ENCODE results near the gene MST1.

The MST1 gene

DNA sequence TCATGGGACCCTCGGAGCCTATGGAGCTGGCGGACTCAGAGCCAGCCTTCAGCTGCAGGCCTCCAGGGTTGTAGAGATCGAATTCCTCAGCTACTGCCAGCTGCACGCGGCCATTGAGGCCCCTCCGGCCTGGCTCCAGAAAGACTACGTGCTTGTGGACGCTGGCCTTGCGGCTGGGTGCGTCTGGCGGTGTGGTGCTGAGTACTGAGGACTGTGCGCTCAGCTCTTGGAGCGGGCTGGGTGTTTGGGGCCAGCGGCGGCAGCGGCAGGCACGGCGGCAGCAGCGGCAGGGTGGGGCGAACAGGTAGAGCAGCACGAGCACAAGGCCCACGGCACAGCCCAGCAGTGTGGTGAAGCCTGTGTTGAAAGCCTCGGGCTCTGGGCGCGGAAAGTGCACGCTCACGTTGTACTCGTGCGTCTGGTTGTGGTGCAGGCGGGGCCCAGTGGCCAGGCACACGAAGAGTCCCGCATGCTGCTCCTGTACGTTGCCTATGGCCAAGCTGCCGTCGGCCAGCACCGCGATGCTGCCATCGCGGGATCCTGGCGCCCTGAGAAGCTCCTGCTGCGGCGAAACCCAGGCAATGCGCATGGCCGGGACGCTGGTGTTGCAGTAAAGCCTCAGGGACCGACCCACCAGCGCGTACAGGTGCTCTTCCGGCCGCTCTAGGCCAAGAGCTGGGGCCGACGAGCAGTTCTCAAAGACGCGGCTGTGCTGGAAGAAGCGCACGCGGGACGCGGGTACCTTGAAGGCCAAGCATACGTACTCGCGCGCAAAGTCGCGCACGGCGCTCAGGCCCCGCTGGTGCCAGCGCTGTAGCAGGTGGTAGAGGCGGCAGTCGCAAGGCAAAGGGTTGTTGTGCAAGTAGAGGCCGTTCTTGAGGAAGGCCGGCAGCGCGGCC, 28.9 kb upstream of the MST1 start:
- DNase-seq: no peak

DNA sequence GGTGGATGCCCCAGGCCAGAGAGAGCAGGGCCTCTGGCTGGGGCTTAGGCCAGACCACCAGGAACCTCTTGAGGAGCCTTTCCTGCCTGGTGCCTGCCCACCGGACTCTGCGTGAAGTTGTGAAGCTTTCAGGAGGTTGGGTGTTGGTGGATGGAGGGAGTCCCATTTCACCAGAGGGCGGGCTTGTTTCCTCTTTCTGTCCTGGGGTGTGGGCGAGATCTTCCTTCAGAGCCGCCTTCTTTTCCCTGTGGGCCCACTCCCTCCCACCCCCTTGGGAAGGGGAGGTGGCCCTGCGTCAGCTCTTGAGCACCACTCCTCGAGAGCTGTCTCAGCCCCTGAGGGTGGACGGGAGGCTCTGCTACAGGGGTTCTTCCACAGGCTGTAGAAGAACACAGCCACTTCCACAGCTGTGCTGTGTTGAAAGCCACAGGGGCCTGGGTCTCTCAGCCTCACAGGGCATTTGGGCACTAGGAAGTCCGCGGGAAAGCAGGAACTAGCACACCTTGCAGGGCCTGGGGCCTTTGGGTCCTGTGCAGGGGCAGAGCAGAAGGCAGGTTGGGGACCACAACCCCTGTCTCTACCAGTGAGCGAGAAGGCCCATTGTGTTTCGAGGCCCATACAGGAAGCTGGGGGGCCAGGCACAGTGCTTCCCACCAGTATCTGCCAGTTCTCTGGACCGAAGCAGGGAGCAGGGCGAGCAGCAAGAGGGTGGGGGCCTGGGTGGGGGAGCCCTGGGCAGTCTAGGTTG, 28.1 kb upstream of the MST1 start:
- DNase-seq: no peak

DNA sequence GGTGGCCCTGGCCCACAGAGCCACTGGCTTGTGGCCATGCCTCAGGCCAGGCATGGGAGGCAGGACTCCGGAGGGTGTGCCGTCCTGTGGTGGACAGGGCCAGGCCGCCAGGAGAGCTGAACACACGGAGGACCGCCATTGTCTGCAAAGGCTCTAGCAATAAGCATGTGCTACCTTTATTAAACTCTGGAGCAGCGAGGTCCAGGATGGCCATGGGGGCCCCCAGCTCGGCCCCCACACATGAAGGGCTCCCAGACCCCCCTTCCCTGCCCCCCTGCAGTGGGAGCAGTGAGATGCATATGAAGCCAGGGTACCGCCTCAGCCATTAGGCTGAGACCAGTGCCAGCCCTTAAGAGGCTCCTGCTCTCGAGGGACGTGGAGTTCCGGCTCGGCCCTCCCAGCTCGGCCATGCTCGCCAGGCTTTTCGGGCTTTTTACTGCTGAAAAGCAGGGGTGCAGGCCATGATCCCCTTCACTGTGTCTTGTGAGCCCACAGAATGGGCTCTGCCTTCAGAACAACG, 27.5 kb upstream of the MST1 start:
- DNase-seq: no peak

DNA sequence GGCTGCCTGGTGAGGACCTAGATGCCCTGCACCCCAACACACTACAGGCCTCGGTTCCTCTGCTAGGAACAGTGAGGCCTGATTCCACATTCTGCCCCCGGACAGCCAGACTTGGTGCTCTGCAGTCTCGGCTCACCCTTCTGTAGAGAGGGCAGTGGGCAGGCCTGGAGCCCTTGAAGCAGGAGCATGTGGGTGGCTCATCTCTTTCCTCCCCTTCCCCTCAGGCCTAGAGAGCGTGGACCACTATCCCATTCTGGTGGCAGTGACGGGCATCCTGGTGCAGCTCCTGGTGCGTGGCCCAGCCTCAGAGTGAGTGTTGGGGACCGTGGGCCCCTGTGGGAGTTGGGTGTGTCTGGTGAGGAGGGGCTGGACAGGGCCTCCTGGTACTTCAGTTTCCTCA, 26.9 kb upstream of the MST1 start:
- DNase-seq: no peak

DNA sequence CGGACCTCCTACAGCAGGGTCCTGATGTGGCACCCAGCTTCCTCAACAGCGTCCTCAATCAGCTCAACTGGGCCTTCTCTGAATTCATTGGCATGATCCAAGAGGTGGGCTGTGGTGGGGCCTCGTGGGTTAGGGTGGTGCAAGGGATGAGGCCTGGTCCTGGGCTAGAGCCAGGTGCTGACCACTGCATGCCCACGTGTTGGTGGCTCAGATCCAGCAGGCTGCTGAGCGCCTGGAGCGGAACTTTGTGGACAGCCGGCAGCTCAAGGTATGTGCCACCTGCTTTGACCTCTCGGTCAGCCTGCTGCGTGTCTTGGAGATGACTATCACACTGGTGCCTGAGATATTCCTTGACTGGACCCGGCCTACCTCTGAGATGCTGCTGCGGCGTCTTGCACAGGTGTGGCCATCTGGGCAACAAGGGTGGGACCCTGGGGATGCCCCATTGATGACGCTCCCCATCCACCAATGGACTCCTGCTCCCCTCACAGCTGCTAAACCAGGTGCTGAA, 26.4 kb upstream of the MST1 start:
- no peak for DNase-seq

DNA sequence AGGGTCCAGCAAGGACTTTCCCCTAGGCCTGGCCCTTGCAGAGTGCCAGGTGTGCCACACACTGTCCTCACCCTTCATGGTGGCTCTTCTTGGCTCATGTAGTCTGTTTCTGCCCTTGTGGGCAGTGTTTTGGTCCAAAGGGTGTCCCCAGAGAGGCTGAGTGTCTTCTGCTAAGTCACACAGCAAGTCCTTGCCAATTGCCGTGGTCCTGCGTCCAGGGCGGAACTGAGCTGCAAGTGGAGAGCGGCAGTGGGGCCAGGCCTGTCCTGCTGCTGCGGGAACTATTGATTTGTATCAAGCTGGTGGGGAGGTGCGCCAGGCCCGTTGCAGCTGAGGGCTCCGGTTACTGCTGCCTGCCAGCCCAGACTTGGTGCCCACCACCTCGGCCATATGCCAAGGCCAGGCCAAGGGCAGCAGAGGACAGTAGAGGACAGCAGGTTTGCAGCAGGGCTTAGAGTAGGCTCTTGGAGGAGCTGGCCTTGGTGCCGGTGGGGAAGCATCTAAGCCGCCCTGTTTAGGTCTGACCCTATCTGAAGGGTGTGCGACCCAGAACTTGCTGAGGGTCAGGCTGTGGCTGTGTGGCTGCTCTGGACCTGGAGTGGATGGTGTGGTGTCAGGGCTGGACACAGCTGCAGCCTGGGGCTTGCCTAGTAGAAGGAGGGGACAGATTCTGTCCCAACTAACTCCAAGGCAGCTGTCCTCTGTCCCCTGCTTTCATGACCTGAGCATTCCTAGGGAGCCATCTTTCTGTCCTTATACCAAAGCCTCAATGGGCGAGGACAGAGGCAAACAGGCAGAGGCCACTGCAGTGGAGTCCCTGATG, 25.7 kb upstream of the MST1 start:
- DNase-seq: no peak

DNA sequence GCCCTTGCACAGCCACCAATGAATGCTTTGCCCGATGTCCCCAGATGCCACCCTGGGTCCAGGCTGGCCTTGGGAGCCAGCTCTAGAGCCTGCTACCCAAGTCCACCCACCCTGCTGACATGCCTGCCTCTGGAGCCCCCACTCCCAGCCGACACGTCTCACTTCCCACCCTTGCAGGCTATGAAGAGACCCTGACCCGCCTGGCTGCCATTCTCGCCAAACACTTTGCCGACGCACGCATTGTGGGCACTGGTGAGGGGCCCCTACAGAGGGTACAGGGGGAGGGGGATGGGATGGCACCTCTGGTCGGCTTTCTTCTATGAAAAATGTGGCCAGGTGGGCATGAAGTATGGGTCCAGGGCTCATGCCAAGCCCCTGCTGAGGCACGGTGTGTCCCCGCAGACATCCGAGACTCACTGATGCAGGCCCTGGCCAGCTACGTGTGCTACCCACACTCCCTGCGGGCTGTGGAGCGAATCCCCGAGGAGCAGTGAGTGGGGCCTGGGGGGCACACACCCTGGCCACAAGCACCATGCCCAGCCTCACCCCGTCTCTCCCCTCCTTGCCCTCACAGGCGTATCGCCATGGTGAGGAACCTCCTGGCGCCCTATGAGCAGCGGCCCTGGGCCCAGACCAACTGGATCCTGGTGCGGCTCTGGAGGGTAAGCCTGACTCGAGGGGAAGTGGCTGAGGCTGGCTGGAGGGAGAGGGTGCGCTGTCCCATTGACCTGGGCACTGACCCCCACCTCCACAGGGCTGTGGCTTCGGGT, 24.2 kb upstream of the MST1 start:
- no peak for DNase-seq

DNA sequence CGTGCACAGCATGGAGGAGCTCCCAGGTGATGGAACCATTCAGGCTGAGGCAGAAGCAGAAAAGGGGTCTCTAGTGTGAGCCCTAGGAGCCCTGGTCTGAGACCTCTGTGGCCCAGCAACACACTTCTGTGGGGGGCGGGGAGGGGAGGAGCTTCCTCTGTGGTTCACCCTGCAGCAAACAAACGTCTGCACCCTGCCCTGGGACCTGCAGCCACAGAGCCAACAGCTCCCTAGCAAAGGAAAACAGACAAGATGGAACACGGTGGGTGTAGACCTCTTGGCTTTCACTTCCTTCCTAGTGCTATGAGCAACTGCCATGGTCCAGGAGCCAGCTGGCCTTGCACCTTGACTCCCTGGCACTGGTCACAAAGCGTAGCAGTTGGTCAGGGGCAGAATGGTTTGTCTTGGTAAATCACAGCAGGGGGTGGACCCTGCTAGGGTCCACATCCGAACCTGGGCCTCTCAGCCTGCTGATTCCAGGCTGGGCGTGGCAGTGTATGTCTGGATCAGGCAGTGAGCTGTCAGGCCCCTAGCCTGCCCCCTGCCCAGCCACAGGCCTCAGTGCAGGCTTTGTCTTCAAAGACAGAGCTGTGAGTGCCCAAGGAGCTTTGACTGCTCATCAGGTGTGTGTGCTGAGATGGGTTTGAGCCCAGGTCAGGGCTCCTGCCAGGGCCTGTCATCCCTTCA, 23.5 kb upstream of the MST1 start:
- no peak for DNase-seq

DNA sequence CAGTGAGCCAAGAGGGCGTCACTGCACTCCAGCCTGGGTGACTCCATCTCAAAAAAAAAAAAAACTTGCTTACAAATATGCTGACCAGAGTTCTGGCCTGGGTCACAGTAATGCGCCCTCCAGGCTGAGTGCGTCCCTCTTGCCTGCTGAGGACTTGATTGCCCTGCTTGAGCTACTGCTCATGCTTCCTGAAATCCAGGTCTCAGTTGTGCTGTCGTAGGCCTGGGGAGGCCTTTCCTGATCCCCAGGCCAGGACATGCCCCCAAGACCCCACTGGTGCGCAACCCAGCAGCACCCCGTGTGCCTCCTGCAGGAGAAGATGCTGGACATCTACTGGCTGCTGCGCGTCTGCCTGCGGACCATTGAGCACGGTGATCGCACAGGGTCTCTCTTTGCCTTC, 22.9 kb upstream of the MST1 start:
- no peak for DNase-seq

DNA sequence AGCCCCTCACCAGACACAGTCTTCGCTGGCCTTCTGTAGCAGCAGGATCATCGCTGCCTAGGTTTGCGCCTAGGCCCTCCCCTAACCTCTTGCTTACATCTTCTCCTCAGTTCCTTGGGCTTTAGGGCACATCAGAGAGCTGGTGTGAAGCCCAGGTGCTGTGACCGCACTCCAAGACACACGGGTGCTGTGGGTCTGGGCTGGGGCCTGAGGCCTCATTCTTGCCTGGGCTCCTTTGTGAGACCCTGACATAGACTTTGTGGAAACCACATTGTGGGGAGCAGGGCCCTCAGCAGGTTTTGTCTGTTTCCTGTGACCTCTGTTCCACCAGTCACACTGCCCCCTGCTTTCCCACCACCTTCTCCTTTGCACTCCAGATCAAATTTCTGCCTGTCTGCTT, 22.2 kb upstream of the MST1 start:
- DNase-seq: no peak

DNA sequence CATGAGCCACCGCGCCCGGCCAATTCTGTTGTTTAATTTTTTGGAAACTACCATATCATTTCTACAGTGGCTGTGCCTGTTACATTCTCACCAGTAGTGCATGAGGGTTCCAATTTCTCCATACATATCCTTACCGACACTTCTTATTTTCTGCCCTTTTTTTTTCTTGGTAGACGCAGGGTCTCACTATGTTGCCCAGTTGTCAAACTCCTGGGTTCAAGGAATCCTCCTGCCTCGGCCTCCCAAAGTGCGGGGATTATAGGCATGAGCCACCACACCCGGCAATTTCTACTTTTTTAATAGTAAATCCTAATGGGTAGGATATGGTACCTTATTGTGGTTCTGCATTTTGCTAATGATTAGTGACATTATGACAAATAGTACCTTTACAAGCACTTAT, 20.6 kb upstream of the MST1 start:
- DNase-seq: no peak

DNA sequence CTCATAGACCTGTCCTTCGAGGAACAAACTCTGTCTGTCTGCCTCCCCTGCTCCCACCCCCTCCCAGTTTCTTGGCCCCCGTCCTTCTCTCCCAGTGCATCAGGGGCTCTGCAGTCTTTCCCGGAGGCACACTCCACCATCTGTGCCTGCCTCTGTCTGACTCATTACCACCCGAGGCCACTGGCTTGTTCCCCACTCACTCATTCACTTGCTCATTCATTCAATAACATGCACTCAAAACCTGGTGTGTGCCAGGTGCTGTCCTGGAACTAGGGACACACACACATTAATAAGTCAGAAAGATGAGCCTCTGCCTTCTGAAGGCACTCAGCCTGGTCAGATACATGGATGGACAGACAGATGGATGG, 17.8 kb upstream of the MST1 start:
- no peak for DNase-seq

DNA sequence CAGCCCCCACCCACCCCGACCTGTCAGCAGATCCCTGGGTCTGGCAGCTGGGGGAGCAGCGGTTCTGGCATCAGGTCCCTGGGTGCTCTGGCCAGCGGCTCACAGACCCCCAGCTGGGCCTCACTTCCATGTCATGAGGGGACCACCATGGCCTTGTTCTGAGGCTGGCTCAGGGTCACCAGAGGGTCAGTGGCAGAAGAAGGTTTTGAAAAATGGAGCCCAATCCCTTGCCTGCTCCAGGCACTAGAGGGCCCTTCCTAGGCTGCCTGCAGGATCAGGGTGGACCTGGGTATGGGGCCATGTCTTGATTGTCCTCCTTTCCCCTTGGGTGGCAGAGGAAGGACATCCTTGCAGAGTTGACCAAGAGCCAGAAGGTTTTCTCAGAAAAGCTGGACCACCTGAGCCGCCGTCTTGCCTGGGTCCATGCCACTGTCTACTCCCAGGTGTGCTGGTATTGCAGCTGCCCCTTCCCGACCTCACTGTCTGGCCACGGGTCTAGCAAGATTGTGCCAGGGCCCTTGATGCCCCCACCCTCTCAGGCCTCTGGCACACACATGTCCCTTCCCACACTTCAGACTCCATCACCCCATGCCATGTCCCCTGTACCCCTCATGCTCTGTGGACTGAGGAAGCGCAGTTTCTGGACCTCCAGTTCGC, 17.3 kb upstream of the MST1 start:
- DNase-seq: no peak

DNA sequence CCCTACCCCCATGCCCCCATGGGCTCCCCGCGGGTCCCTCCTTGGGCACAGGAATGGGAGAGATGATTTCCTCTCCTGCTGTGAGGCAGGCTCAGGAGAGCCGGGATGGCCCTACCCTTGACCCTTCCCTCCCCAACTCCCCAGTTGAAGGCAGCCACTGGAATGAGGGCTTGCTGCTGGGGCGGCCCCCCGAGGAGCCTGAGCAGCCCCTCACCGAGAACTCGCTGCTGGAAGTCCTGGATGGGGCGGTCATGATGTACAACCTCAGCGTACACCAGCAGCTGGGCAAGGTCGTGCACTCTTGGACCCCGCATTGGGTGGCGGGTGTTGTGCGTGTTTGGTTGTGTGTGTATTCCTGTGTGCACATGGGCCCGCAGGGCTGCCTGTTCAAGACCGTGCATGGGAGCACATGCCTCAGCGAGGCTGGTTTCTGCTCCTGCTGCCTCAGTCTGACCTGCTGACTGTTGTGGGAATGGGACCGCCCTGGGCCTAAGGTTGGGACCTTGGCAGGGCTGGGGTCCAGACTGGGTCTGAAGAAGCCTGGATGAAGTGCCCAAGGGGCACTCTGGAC, 16.2 kb upstream of the MST1 start:
- DNase-seq: no peak

DNA sequence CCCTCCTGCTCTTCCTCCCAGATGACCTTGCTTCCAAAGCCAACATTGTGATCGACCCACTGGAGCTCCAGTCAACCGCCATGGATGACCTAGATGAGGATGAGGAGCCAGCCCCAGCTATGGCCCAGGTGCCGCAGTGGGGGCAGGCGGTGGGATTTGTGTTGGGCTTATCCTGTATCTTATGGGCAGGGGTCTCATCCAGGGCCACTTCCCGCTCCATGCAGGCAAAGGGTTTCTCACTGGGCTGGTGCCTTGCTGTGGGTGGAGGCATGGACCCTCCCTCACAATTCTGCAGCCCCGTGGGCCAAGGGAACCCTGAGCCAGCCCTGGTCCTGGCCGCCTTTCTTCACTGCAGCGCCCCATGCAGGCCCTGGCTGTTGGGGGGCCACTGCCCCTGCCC, 15.4 kb upstream of the MST1 start:
- no peak for DNase-seq

DNA sequence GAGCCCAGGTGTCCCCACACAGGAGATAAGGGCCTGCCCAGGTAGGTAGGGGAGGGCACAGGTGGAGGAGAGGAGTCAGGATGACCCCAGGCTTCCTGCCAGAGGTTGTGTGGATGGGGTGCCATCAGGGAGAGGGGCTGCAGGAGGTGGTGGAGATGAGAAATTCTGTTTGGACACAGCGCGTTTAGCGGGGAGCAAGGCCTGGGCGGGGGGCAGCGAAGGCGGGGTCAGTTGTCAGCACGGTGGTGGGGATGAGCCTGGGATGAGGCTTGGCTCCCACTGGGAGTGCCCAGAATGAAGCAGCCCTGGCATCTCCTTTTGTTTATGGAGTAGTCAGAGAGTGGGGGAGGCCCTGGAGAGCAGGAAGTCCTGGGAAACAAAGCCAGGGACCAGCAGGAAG, 14.7 kb upstream of the MST1 start:
- DNase-seq: no peak

DNA sequence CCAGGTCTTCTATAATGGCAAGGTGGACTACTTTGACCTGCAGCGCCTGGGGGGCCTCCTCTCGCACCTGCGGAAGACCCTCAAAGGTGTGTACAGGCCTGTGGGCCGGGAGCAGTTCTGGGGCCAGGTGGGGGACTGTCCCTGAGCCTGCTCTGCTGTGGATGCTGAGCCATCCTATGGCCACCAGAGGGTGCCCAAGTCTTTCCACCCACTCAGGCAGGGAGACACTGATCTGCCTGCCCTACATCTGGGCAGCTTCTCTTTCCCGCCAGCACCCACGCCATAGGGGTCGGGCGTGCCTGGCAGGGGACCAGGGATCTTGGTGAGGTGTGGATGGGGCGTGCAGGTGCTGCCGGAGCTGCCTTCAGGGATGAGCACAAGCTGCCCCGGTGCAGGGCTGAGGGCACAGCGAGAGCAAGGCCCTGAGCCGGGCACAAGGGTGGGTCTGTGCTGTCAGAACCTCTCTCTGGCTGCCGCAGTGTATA, 14.2 kb upstream of the MST1 start:
- DNase-seq: peak; percentile 77

DNA sequence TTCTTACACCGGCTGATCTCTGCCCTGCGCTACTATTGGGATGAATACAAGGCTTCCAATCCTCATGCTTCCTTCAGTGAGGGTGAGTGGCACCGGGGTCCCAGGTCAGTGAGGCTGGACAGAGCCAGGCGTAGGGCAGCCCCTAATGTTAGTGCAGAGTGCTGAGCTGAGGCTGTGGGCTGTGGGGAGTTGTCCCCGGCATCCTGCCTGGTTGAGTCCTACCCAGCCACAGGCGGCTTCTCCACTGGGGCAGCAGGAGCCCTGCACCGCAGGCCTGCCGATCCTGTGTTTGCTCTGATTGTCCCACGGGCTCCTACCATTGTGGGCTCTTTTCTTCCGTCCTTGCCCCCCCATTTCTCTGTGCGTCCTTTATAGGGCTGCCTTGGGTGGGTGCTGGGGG, 13.4 kb upstream of the MST1 start:
- no peak for DNase-seq

DNA sequence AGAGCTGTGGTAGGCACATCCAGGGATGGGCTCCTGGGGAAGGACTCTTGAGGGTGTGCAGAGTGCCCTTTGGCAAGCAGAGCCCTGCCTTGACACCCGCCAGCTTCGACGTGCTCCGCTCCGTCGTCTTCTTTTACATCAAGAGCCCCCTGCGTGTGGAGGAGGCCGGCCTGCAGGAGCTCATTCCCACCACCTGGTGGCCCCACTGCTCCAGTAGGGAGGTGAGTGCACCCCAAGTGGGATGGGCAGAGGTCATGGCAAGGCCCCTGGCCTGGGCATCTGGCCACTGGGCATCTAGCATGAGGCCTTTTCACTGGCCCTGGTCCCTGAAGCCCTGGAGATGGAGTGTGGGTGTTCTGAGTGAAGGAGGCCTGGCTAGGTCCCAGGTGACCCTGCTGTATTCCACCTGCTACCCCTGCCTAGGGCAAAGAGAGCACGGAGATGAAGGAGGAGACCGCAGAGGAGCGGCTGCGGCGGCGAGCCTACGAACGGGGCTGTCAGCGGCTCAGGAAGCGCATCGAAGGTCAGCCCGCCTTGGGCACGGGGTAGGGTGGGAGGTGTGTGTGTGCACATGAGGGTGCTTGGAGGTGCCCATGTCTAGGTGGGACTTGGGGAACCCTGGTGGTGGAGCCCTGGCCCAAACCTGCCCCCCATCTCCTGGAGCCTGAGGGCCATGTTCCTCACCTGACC, 12.3 kb upstream of the MST1 start:
- peak; percentile 7 for DNase-seq

Measured in NCI-H82 (cell line).